Measurements from ENCODE around the gene WDR43.

Gene WDR43

GRCh38 chr2:28915939-28916338 lies 21.5 kb downstream of the WDR43 start:
- DNase-seq, result no peak

DNA sequence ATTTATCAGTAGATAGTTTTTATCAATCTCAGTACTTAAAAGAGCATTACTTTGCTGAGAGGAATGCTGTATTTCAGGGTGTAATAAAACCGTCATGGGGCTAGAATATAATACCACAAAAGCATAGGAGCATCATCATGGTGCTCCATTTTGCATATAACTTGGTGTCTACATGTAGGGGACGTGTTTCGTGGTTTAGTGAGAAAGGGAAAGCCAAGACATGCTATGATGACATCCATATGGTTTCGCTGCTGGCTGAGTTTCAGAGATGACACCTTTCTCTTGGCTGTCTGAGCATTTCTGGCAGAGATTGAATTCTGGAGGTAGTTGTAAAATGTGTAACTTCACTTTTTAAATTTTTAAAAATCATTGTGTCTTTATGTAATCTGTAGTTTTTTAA lies 32.4 kb downstream of the WDR43 start:
- DNase-seq, result no peak

GRCh38 chr2:28927469-28927868 lies 33.0 kb downstream of the WDR43 start:
- no peak for DNase-seq

GRCh38 chr2:28927878-28928277 lies 33.4 kb downstream of the WDR43 start:
- no peak for DNase-seq

- no peak for DNase-seq
Observed at GRCh38 chr2:28929581-28929980, 35.1 kb downstream of the WDR43 start.

DNA sequence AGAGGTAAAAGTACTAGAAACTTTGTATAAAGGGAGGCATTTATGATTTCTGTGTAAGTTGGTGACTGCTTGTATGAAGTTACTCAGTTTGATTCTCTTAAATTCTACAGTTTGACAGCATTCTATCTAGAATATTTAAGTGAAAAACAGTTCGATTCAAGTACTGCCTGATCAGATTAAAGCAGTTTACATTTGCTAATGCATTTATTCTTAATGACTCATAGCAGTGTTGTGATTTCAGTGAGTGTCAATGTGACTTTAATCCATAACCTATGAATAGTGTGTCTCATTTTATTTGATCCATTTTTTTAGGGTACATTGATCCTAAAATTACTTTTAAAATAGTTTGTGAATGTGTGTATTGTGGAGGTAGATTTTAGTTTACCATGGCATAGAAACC lies 35.7 kb downstream of the WDR43 start:
- DNase-seq, result no peak

- DNase-seq, result no peak
Observed at GRCh38 chr2:28934769-28935168, 40.3 kb downstream of the WDR43 start.

DNA sequence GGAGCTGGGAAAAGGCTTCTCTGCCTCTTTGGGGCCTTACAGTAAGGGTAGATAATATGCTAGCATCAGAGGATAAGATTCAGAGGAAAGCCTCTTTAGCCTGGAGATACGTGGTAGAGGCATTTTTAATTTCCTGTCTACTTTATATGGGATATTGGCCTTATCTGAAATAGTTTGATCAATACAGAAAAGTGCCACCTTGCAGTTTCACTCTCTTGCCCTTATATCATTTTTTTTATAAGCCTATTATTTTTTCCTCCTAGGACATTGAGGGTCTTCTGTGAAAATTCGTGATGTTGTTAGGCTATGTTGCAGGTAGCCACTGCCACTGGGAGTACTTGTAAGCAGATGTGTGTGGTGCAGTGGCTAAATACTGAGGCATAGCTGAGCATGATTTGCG lies 46.5 kb downstream of the WDR43 start:
- DNase-seq, result no peak

GRCh38 chr2:28944535-28945248 lies 50.2 kb downstream of the WDR43 start:
- no peak for DNase-seq

DNA sequence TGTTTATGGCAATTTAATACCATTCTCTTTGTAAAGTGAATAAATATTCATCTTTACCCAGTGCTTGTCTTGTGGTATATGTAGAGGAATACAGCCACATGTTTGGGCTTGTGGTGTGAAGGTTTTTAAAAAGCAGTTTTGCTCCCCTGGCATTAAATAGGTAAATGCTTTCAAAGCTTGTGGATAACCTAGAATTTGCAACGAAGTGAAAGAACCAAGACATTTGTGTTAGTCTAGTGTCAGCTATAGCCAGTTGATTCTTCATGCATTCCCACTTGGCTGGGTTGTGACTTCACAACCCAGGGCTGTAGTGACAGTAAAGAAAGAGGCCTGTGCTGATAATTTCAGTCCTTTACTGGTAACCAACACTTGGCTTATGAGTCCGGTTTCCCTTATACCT lies 53.7 kb downstream of the WDR43 start:
- DNase-seq, result no peak

- no peak for DNase-seq
Observed at GRCh38 chr2:28949190-28949589, 54.7 kb downstream of the WDR43 start.

DNA sequence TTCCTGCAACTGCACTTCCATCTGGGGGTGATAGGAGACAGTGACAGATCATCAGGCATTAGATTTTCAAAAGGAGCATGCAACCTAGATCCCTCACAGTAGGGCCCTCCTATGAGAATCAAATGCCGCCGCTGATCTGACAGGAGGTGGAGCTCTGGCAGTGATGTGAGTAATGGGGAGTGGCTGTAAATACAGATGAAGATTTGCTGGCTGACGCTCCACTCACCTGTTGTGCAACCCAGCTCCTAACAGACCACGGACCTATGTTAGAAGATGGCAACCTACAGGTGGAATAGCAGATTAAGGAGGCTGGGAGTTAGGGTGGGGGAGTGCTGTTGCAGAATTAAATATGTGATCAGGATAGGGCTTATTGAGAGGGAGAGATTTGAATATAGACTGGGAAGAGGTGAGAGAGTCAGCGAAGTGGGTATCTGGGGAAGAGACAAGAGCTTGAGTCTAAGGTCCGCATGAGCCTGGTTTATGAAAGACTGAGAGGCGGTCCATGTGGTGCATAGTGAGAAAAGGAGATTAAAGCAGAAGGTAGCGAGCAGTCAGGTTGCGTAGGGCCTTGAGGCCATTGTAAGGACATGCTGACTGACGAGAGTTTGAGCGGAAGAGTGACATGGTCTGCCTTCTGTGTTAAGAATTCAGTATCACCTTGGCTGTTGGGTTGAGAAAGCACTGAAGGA lies 55.3 kb downstream of the WDR43 start:
- DNase-seq, result no peak

GRCh38 chr2:28950941-28951630 lies 56.6 kb downstream of the WDR43 start:
- no peak for DNase-seq

- DNase-seq, result no peak
Observed at GRCh38 chr2:28951910-28952835, 57.7 kb downstream of the WDR43 start.

GRCh38 chr2:28952836-28953211 lies 58.4 kb downstream of the WDR43 start:
- no peak for DNase-seq

DNA sequence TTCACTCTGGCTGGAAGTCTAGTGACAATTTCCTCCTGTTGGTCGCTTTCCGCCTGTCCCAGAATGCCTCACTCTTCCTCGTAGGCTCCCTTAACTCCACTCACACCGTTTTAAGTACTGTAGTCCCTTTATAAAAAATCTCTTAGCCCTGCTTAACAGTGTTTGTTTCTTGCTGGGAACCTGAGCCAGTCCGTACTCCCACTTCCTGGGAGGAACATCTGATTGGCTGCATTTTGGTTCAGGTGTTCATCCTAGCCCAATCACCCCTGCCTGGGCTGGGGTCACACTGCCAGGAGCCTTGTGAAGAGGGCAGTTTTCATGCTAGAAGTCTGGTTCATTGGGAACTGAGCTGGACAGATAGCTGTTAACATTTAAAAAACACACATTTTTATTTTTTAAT lies 61.0 kb downstream of the WDR43 start:
- no peak for DNase-seq

GRCh38 chr2:28956415-28956826 lies 62.0 kb downstream of the WDR43 start:
- DNase-seq, result peak; percentile 62

GRCh38 chr2:28956890-28957289 lies 62.4 kb downstream of the WDR43 start:
- DNase-seq, result peak; percentile 37

GRCh38 chr2:28958689-28959088 lies 64.2 kb downstream of the WDR43 start:
- DNase-seq, result peak; percentile 39

- no peak for DNase-seq
Observed at GRCh38 chr2:28960401-28960800, 65.9 kb downstream of the WDR43 start.

- no peak for DNase-seq
Observed at GRCh38 chr2:28962505-28962904, 68.0 kb downstream of the WDR43 start.

DNA sequence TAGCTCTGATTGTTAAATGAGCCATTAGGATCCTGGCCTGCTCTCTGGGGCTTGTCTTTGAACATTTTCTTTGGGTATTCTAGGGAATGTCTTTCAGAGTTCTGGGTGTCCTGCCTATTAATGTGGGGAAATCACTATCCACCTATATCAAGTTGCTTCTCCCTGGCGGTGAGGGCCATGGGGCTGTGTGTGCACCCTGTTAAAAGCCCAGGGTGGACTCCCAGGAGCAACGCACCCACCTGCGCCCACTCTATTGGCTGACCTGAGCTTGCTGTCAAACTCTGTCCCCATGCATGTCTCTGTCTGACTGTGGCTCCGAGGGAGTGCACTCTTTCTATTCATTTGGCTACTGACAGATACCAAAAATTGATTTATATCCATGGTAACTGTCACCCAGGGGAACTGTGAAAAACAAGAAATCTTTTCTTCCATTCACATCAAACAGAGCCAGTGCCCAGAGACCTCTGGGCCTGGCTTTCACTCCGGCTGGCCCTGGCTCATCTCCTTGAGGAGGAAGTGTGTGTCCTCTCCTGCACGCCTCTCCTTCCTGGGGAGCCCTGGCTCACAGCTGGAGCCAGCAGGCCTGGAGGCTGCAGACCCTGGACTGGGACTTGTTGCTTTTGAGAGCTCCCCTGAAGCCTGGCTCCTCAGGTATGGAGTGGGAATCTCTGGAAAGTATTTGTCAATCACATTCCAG lies 76.1 kb downstream of the WDR43 start:
- no peak for DNase-seq

All from activated T-cell treated with anti-CD3 and anti-CD28 coated beads, Interleukin-2, amount 50 U/mL, for 1 hour (primary cell).